HG03095 (cell line): Measurements from ENCODE around the gene FPR1.
"Not testable (repeated sequence)": the region's sequence is repeated elsewhere in the genome, so short reads cannot be mapped to it uniquely, and the experiment has no call there.

Source experiments
- ATAC-seq: cut with Tn5 transposase; IDR thresholded peaks from one replicate; pipeline ENCODE4 v1.9.1; 2021; ENCODE audit warnings: moderate library complexity; ENCODE audit not compliant: unreplicated experiment

The FPR1 gene

DNA sequence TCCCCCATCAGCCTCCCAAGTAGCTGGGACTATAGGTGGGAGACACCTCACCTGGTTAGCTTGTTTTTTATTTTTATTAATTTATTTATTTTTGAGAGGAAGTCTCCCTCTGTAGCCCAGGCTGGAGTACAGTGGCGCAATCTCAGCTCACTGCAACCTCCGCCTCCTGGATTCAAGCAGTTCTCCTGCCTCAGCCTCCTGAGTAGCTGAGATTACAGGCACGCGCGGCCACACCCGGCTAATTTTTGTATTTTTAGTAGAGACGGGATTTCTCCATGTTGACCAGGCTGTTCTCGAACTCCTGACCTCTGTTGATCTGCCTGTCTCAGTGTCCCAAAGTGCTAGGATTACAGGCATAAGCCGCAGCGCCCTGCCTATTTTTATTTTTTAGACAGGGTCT, 13.2 kb downstream of the FPR1 start:
- ATAC-seq = not testable (repeated sequence)

DNA sequence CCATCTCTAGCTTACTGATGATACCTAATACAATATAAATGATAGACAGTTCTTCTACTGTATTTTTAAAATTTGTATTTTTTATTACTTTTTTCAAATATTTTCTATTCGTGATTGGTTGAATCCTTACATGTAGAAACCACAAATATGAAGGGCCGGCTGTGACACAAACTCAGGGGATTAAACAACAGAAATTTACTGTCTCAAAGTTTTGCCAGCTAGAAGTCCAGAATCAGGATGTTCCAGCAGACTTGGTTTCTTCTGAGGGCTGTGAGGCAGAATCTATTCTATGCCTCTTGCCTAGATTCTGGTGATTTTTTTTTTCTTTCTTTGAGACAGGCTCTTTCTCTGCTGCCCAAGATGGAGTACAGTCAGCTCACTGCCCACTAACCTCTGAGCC, 13.8 kb downstream of the FPR1 start:
- no peak for ATAC-seq

DNA sequence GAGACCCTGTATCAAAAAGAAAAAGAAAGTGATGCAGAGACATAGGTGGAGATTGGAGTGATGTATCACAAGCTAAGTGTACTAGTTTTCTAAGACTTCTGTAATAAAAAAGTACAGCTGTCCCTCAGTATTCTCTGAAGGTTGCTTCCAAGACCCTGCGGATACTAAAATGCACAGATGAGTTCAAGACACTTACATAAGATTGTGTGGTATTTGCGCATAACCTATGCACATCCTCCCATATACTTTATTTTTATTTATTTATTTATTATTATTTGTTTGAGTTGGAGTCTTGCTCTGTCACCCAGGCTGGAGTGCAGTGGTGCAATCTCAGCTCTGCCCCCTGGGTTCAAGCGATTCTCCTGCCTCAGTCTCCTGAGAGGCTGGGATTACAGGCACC, 14.3 kb downstream of the FPR1 start:
- ATAC-seq = no peak

DNA sequence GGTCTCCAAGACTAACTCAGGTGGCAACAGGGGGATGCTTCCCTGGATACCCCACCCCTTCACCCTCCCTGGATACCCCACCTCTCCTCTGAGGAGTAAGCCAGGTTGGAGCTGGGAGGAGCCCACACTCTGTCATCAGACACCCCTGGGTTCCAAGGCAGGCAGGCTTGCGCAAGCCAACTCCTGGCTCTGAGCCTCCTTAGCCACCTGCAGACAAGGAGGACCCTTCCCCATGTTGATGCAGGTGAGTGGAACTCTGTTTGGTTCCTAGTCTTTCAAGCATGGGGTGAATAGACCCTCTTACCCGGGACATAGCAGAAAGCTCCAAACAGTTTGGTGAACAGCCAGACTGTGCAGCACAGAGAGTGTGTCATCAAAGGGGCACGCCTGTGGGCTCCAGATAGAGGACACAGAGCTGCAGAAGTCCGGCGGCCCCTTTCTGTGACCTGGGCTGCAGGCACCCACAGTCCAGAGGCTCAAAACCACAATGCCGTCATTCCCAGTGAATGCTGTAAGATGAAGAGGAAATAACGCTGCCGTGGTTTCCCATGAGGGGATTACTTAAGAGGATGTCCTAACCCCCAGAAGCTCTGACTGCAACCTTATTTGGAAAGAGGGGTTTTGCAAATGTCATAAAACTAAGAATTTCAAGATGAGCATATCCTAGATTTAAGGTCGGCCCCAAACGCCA, 15.8 kb downstream of the FPR1 start:
- no peak for ATAC-seq

DNA sequence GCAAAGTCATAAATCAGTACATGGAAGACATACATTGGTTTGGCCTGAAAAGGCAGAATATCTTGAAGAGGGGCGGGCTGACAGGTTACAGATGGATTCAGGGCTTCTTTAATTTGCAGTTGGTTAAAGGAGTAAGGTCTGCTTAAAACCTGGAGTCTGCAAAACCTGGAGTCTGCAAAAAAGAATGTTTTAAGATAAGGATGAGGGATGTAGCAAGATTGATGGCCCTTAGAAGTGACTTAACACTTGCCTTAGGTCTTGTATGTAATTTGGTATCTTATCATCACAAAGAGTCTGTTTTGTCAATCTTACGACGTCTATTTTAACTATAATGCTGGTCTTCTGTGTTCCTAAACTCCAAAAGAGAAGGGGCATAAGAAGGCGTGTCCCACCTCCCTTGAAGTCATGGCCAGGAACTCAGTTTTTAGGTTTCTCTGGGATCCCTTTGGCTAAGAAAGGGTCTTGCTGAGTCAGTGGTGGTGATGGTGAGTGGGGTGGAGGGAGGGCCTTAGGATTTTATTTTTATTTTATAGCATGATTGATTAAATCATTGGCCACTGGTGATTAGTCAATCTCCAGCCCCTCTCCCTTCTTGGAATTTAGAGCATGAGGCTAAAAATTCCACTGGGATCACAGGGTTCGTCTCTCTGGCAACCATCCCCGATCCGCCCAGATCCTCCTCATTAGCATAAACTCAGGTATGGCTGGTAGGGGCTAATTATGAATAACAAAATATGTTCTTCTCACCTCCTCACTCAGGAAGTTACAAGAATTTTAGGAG, 17.7 kb downstream of the FPR1 start:
- ATAC-seq = no peak

DNA sequence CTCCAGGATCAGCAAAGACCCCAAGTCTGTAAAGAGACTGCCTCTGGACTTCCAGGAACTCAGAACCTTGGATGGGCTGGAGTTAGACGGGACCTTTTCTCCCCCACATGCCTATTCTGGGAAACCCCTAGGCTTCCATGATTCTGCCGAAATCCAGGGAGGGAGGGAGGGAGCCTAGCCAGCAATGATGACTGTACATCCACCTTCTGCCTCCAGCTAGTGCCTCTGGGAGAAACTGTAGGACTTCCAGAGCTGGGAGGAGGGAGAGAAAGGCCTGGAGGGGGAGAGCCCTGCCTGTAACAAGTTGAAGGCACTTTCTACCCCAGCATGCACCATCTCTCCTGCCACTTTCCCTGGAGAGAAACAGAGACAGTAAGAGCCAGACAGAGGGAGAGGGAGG, 21.9 kb downstream of the FPR1 start:
- no peak for ATAC-seq

- no peak for ATAC-seq
These were observed 24.3 kb downstream of the FPR1 start for GRCh38 chr19:51727349-51727880.

GRCh38 chr19:51726049-51726448, 25.6 kb downstream of the FPR1 start:
- ATAC-seq = no peak

DNA sequence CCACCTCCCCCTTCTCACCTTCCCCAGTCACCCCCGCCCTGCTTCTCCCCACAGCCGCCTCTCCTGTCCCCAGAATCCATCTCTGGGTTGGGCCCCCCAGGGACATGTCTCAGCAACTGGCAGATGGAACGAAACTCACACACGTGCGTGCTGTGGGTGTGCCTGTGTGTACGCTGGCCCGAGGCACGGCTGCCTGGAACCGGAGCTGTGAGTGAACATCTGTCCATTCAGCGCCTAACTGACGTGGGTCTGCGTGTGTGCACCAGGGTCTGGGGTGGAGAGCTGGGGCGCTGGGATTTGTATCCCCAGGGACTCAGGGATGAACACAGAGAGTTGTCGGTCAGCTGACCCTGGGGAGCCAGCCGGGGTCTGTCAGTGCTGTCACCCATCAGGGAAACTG, 27.1 kb downstream of the FPR1 start:
- no peak for ATAC-seq

- no peak for ATAC-seq
These were observed 29.2 kb downstream of the FPR1 start for GRCh38 chr19:51722492-51722891.

DNA sequence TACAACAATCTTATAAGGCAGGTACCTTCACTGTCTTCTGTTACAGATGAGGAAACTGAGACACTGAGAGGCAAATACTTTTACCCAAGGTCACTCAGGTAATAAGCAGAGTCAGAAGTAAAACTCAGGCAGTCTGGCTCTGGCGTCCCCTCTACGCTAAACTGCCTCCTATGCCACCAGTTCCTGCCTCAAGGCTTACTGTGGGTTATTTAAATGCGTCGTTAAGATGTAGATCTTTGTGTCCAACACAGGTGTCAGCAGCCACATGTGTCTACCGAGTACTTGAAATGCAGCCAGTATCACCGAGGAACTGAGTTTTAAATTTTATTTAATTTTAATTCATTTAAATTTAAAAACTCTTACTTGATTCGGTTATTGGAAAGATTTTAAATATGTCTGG, 29.8 kb downstream of the FPR1 start:
- no peak for ATAC-seq

- ATAC-seq = no peak
These were observed 32.3 kb downstream of the FPR1 start for GRCh38 chr19:51719251-51719988.

DNA sequence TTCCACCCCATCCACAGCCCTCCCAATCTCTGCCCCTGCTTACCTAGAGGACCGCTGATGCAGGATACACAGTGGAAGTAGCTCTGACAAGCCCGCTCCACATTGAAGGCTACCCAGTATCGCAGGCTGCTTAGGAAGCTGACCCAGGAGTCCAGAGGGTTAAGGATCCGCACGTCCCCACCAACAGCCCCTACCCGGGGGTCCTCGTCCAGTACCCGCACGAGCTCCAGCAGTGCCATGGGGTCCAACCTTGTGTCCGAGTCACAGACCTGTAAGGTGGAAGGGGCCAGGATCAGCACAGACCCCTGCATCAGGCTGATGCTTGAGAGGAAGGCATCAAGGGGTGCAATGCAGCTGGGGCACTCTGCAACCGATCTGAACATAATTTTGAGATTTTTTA, 34.8 kb downstream of the FPR1 start:
- no peak for ATAC-seq

DNA sequence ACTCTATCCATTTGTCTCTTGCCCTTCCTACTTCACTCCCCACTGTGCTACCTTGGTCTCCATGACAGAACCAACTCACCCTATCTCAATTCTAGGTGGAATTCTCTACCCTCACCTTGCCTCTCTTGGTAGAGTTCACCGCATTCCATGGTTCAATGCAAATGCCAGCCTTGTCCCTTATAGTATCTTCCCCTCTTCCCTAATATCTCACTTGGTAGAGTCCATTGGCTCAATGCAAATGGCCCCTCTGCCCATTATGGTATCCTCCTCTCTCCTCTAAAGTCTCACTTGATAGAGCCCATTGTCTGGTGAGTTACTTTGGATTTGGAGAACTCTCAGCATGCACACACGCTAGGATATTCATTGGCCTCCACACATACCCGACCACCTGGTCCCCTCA, 35.8 kb downstream of the FPR1 start:
- no peak for ATAC-seq

DNA sequence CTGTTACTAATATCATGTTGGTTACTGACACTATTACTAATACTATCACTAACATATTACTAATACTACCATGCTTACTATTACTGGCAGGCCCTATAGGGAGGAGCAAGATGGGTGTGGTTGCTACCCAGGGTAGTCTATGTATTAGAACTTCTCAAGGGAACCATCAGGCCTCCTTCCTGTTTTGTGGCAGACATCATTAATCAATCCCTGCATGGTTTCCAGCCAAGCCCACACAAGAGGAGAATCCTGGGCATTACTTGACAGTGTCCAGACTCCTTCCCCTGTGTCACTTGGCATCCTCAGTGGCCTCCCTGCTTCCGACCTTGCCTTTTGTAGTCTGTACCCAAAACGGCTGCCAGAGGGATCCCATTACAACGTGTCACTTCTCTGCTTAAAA, 36.8 kb downstream of the FPR1 start:
- ATAC-seq = no peak

- ATAC-seq = no peak
These were observed 38.1 kb downstream of the FPR1 start for GRCh38 chr19:51713319-51714285.

- ATAC-seq = no peak
These were observed 39.1 kb downstream of the FPR1 start for GRCh38 chr19:51712461-51713081.

GRCh38 chr19:51711702-51712101, 40.0 kb downstream of the FPR1 start:
- ATAC-seq = no peak

DNA sequence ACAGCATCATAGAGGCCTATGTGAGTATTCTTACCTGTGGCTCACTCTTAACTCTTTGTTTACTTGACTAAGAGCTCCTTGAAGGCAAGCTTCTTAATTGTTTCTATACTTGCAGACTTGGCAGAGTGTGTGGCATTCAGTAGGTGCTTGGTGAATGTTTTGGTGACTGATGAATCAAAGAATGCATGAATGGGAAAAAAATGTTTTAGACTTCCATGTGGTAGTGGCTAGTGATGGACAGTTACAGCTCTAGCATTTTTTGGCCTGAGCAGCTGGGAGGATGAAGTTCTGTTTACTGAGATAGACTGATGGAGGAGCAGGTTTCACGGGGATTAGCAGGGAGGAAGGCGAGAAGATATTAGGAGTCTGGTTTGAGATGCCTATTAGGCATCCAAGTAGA, 41.5 kb downstream of the FPR1 start:
- no peak for ATAC-seq

DNA sequence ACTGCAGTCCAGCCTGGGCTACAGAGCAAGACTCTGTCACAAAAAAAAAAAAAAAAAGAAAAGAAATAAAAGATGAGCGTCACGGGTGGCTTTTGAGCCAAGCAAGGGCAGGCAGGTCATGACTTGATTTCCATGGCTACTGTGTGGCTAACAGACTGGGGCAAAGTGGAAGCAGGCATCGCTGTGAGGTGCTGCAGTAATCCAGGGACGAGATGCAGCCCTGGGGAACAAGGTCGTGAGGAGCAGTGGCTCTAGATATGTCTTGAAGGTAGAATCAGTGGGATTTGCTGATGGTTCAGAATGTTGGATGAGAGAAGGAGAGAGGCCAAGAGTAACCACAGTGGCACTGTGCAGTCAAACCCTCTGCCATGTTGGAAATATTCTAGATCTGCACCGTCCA, 42.1 kb downstream of the FPR1 start:
- ATAC-seq = no peak
